NB4 (cell line): ENCODE measurements around the gene MVD.

Source experiments
- DNase-seq: peaks from one replicate; pipeline ENCODE4 v3.0.0; 2010; ENCODE audit warnings: low read depth
- H3K4me3 ChIP-seq: one replicate; pipeline ENCODE4 v1.5.1; 2011; ENCODE audit warnings: mild to moderate bottlenecking, low read depth, low read length, moderate library complexity
- CTCF ChIP-seq: IDR thresholded peaks from one replicate; pipeline ENCODE4 v1.5.1; 2012; ENCODE audit warnings: low read depth, low read length
- MAX ChIP-seq: IDR thresholded peaks from 2 replicates; pipeline ENCODE4 v1.6.1; 2011; ENCODE audit warnings: low read depth, low read length
- MYC ChIP-seq: IDR thresholded peaks from 2 replicates; pipeline ENCODE4 v1.6.1; 2011; ENCODE audit warnings: low read depth, low read length
- POLR2A ChIP-seq: IDR thresholded peaks from 2 replicates; pipeline ENCODE4 v1.6.1; 2011; ENCODE audit warnings: mild to moderate bottlenecking; ENCODE audit not compliant: insufficient read length; ENCODE audit errors: extremely low read depth

The MVD gene

GRCh38 chr16:88650749-88651275 lies 12.1 kb downstream of the MVD start, which contains the start of gene CYBA:
Gene CYBA (minus strand): TSS chr16:88651053. CDS start chr16:88651013, 40 bp downstream.
- peak within 1 kb of the TSS; percentile 84 for H3K4me3 ChIP-seq
- DNase-seq: peak; percentile 92
- TF ChIP-seq CTCF (no peak), MAX (0 out of 2 replicates have a peak, but pooled peaks have one; percentile 24), MYC (peak; percentile 42; the same call in 1 of the 2 replicates), POLR2A (peak; percentile 74)

- peak; percentile 92 for DNase-seq
- peak; percentile 10; the same call in 1 of the 2 replicates for TF ChIP-seq MYC
- TF ChIP-seq POLR2A: no peak
- H3K4me3 ChIP-seq: peak overlapping the region; percentile 84
Measured at GRCh38 chr16:88649924-88650748, 12.8 kb downstream of the MVD start.

GRCh38 chr16:88649195-88649923 lies 13.5 kb downstream of the MVD start:
- peak; percentile 56 for DNase-seq
- peak overlapping the region; percentile 84 for H3K4me3 ChIP-seq
- TF ChIP-seq CTCF (no peak), MYC (no peak), POLR2A (no peak), MAX (no peak)

GRCh38 chr16:88647178-88648070 lies 15.5 kb downstream of the MVD start:
- H3K4me3 ChIP-seq: no peak overlapping the region
- TF ChIP-seq CTCF (no peak), POLR2A (no peak)
- DNase-seq: no peak

GRCh38 chr16:88646345-88647034 lies 16.4 kb downstream of the MVD start:
- TF ChIP-seq MYC (no peak), MAX (no peak)
- no peak for DNase-seq
- H3K4me3 ChIP-seq: no peak overlapping the region

GRCh38 chr16:88645941-88646340 lies 16.9 kb downstream of the MVD start:
- TF ChIP-seq MYC (no peak), POLR2A (no peak), MAX (no peak), CTCF (no peak)
- H3K4me3 ChIP-seq: no peak overlapping the region
- no peak for DNase-seq
